Fibroblast of lung (primary cell): ENCODE data around the gene FALEC. TPM values are rescaled to one million over a fixed set of nuclear protein-coding genes. Genes with fewer than 3 reads are reported as not detected.

Experiments
- DNase-seq, 2 donors: peaks; one replicate each; pipeline versions ENCODE4 v3.0.0 to v3.0.0-alpha.2; 2010; ENCODE audit warnings: low read depth in 2 of 2
- H2AFZ ChIP-seq: 2 replicates; pipeline ENCODE4 v1.5.1; 2012; ENCODE audit warnings: low read length, control low read depth, inconsistent platforms
- H3K27ac ChIP-seq: 2 replicates; pipeline ENCODE4 v1.5.1; 2011; ENCODE audit warnings: low read length, control low read depth; ENCODE audit not compliant: insufficient read depth
- H3K27me3 ChIP-seq: 2 replicates; pipeline ENCODE4 v1.5.1; 2011; ENCODE audit warnings: mild to moderate bottlenecking, low read length; ENCODE audit not compliant: control insufficient read depth, insufficient read depth
- H3K36me3 ChIP-seq: 2 replicates; pipeline ENCODE4 v1.5.1; 2011; ENCODE audit warnings: low read length; ENCODE audit not compliant: control insufficient read depth, insufficient read depth
- H3K4me1 ChIP-seq: 2 replicates; pipeline ENCODE4 v1.5.1; 2011; ENCODE audit warnings: low read length; ENCODE audit not compliant: control insufficient read depth, insufficient read depth; ENCODE audit errors: extremely low read depth
- H3K4me2 ChIP-seq: 2 replicates; pipeline ENCODE4 v1.5.1; 2011; ENCODE audit warnings: low read length, control low read depth; ENCODE audit not compliant: insufficient read depth; ENCODE audit errors: extremely low read depth
- H3K4me3 ChIP-seq, 4 experiments: fragments of 200-600 bp in 1 of 4; sonication (generic) in 1 of 4; replicated peaks in 1 of 4; 2 replicates each; pipeline ENCODE4 v1.5.1; 2011 to 2016; ENCODE audit warnings: low read length in 4 of 4, low read depth in 3 of 4, mild to moderate bottlenecking in 3 of 4, control low read depth in 2 of 4, inconsistent platforms in 1 of 4, mixed read lengths in 1 of 4; ENCODE audit not compliant: insufficient read depth in 1 of 4; ENCODE audit errors: control extremely low read depth in 1 of 4
- H3K79me2 ChIP-seq: 2 replicates; pipeline ENCODE4 v1.5.1; 2012; ENCODE audit warnings: mild to moderate bottlenecking, low read length, inconsistent platforms; ENCODE audit not compliant: control insufficient read depth, insufficient read depth
- H3K9ac ChIP-seq: 2 replicates; pipeline ENCODE4 v1.5.1; 2011; ENCODE audit warnings: mild to moderate bottlenecking, low read length, control low read depth; ENCODE audit not compliant: insufficient read depth
- H3K9me3 ChIP-seq: 2 replicates; pipeline ENCODE4 v1.5.1; 2012; ENCODE audit warnings: low read depth, low read length; ENCODE audit not compliant: control insufficient read depth, insufficient read depth
- H4K20me1 ChIP-seq: 2 replicates; pipeline ENCODE4 v1.5.1; 2011; ENCODE audit warnings: low read length; ENCODE audit not compliant: control insufficient read depth, insufficient read depth; ENCODE audit errors: extremely low read depth
- EZH2 ChIP-seq: IDR thresholded peaks from 2 replicates; pipeline ENCODE4 v1.5.1; 2012; ENCODE audit warnings: low read length, control low read depth, mild to moderate bottlenecking; ENCODE audit errors: missing control alignments
- polyA plus RNA-seq, 2 donors: library from polyadenylated mRNA; depleted of rRNA in 1 of 2; stranded (reverse) in 1 of 2; unstranded in 1 of 2; fragments of >200 nt; gene quantifications; 2 replicates each; pipeline ENCODE4 v1.2.1, GENCODE V29; 2011 to 2012; ENCODE audit warnings: missing spikeins in 1 of 2
- total RNA-seq: library from RNA; depleted of rRNA; stranded (reverse); fragments of >200 nt; gene quantifications from 2 replicates; pipeline ENCODE4 v1.2.1, GENCODE V29; 2014
- TF ChIP-seq, protein P1 (sequence below), 2 donors: IDR thresholded peaks in 1 of 2; conservative IDR thresholded peaks in 1 of 2; 1 replicate in 1 of 2; 2 replicates in 1 of 2; pipeline ENCODE4 v1.5.1; 2011 to 2012; ENCODE audit warnings: low read length in 2 of 2, control low read depth in 1 of 2, inconsistent platforms in 1 of 2, low read depth in 1 of 2, mild to moderate bottlenecking in 1 of 2

The FALEC gene
- total and polyA plus RNA-seq, 2 donors (not counting 1 experiment from before 2014, with no cell fraction given), result 0.83 TPM; not detected in 1

DNA sequence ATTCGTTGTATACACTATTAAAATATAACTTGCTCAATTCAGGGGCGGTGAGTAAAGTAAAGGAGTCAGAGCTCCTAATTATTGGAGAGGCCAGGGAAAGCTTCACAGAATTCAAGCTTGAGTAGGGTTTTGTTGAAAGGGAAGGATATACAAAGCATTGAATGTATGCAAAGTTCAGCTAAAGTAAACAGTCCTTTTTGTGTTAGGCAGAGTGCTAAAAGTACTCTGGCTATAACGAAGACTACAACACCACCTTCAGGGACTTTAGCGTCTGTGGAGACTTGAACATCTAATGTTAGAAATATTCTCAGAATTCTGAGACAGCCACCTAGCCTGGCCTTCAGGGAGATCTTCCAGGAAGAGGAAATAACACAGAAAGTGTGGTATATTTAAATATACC, 1.1 kb downstream of the FALEC start:
- H3K4me3 ChIP-seq, result peak overlapping the region; percentile 43 to 67 (median 55)
- H3K27ac ChIP-seq, result no peak overlapping the region
- H2AFZ ChIP-seq, result peak overlapping the region; percentile 61
- TF ChIP-seq, protein P1, sequence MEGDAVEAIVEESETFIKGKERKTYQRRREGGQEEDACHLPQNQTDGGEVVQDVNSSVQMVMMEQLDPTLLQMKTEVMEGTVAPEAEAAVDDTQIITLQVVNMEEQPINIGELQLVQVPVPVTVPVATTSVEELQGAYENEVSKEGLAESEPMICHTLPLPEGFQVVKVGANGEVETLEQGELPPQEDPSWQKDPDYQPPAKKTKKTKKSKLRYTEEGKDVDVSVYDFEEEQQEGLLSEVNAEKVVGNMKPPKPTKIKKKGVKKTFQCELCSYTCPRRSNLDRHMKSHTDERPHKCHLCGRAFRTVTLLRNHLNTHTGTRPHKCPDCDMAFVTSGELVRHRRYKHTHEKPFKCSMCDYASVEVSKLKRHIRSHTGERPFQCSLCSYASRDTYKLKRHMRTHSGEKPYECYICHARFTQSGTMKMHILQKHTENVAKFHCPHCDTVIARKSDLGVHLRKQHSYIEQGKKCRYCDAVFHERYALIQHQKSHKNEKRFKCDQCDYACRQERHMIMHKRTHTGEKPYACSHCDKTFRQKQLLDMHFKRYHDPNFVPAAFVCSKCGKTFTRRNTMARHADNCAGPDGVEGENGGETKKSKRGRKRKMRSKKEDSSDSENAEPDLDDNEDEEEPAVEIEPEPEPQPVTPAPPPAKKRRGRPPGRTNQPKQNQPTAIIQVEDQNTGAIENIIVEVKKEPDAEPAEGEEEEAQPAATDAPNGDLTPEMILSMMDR (conservative IDR thresholded peaks at IDR 0.05 in 1 of 2, IDR thresholded peaks at IDR 0.05 in 1 of 2; ENCODE audit: low read depth in 1 of 2, low read length in 2 of 2), result no peak
- TF ChIP-seq EZH2, result no peak
- H3K4me1 ChIP-seq, result peaks cover 17% of the 10 kb centered on the region
- H3K9ac ChIP-seq, result no peak overlapping the region
- H3K4me2 ChIP-seq, result peak overlapping the region; percentile 84
- H3K9me3 ChIP-seq, result no peaks in the 10 kb centered on the region
- no peaks in the 10 kb centered on the region for H3K27me3 ChIP-seq
- H3K79me2 ChIP-seq, result no peaks in the 10 kb centered on the region
- H4K20me1 ChIP-seq, result no peaks in the 10 kb centered on the region
- peak in 1 of 2 donors; percentile 26 for DNase-seq
- H3K36me3 ChIP-seq, result peaks cover 9% of the 10 kb centered on the region

DNA sequence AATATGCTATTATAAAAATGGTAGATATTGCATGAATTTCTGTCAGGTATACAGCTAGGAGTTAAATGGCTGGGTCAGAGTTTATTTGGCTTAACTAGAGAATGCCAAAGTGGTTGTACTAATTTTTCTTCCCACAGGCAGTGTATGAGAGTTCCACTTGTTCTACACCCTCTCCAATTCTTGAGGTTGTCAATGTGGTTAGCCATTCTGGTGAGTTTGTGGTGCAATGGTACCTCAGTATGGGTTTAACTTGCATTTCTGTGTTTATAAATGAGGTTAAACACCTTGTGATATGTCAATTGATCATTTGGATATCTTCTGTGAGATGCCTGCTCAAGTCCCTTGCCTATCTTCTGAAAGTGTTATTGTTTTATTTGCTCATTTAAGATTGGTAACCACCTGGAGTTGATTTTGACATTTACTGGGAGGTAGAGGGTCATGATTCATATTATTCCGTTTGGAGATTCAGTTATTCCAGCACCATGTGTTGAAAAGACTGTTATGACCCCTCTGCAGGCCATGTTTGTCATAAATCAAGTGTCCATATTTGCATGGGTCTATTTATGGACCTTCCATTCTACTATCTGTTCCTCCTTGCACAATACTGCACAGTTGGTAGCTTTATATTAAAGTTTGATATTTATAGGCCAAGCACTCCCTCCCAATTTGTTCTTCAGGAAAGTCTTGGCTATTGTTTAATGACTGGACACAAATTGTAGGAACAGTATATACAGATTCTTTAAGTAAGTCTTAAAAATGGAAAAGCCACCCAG, 5.8 kb downstream of the FALEC start:
- Histone ChIP-seq H2AFZ (no peak overlapping the region), H3K9me3 (no peaks in the 10 kb centered on the region), H3K36me3 (no peaks in the 10 kb centered on the region), H3K79me2 (no peaks in the 10 kb centered on the region), H3K4me1 (peaks cover 3% of the 10 kb centered on the region), H3K27ac (no peak overlapping the region), H3K4me3 (no peak overlapping the region), H3K27me3 (no peaks in the 10 kb centered on the region), H3K9ac (no peak overlapping the region), H3K4me2 (no peak overlapping the region), H4K20me1 (no peaks in the 10 kb centered on the region)
- DNase-seq, result no peak
- no peak for TF ChIP-seq EZH2
- TF ChIP-seq, protein P1 (conservative IDR thresholded peaks at IDR 0.05 in 1 of 2, IDR thresholded peaks at IDR 0.05 in 1 of 2; ENCODE audit: low read depth in 1 of 2, low read length in 2 of 2), result no peak

DNA sequence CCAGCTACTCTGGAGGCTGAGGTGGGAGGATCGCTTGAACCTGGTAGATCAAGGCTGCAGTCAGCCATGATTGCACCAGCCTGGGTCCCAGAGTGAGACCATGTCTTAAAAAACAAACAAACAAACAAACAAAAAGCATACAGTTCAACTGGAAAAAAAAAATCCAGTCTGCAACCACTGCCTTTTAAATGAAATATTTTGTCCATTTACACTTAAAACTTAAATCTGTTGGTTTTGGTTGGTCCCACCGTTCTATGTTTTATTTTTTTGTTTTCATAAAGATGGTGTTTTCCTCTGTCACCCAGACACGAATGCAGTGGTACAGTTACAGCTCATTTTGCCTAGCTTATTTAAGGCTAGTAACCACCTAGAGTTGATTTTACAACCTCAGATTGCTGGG, 9.8 kb downstream of the FALEC start:
- H3K9ac ChIP-seq, result no peak overlapping the region
- DNase-seq, result no peak
- TF ChIP-seq, protein P1 (conservative IDR thresholded peaks at IDR 0.05 in 1 of 2, IDR thresholded peaks at IDR 0.05 in 1 of 2; ENCODE audit: low read depth in 1 of 2, low read length in 2 of 2), result no peak
- no peak for TF ChIP-seq EZH2
- H3K27ac ChIP-seq, result no peak overlapping the region
- H3K4me1 ChIP-seq, result no peaks in the 10 kb centered on the region
- no peaks in the 10 kb centered on the region for H4K20me1 ChIP-seq
- H2AFZ ChIP-seq, result no peak overlapping the region
- no peak overlapping the region for H3K4me2 ChIP-seq
- no peaks in the 10 kb centered on the region for H3K79me2 ChIP-seq
- H3K27me3 ChIP-seq, result no peaks in the 10 kb centered on the region
- no peaks in the 10 kb centered on the region for H3K9me3 ChIP-seq
- H3K36me3 ChIP-seq, result no peaks in the 10 kb centered on the region
- H3K4me3 ChIP-seq, result no peak overlapping the region
